HG03159 (cell line): ENCODE measurements around the gene GPR3.
"Not testable (repeated sequence)": the region's sequence is repeated elsewhere in the genome, so short reads cannot be mapped to it uniquely, and the experiment has no call there.

Source experiments
- ATAC-seq: cut with Tn5 transposase; IDR thresholded peaks from one replicate; pipeline ENCODE4 v1.9.1; 2021; ENCODE audit warnings: mild to moderate bottlenecking, moderate library complexity; ENCODE audit not compliant: unreplicated experiment

Gene GPR3

GRCh38 chr1:27377760-27378495 is 14.5 kb upstream of the GPR3 start:
- ATAC-seq, result no peak

GRCh38 chr1:27379564-27380122 is 12.8 kb upstream of the GPR3 start:
- no peak for ATAC-seq

- no peak for ATAC-seq
These were observed 12.2 kb upstream of the GPR3 start for GRCh38 chr1:27380224-27380623.

- ATAC-seq, result no peak
These were observed 11.4 kb upstream of the GPR3 start for GRCh38 chr1:27380766-27381733.

GRCh38 chr1:27381969-27382762 is 10.3 kb upstream of the GPR3 start:
- ATAC-seq, result no peak

- ATAC-seq, result no peak
These were observed 9.3 kb upstream of the GPR3 start, which contains the start of gene CD164L2 for GRCh38 chr1:27383039-27383605. TSS of gene CD164L2 (minus strand) at chr1:27383333. CDS start at chr1:27383239, 94 bp downstream.

GRCh38 chr1:27383661-27384060 is 8.8 kb upstream of the GPR3 start:
- ATAC-seq, result no peak

- not testable (repeated sequence) for ATAC-seq
These were observed 7.6 kb upstream of the GPR3 start for GRCh38 chr1:27384797-27385196.

- no peak for ATAC-seq
These were observed 4.0 kb upstream of the GPR3 start for GRCh38 chr1:27388337-27389005.

GRCh38 chr1:27391511-27392095 is 819 bp upstream of the GPR3 start:
- ATAC-seq, result no peak

GRCh38 chr1:27392778-27393635 is 585 bp downstream of the GPR3 start:
- no peak for ATAC-seq

- ATAC-seq, result no peak
These were observed 1.3 kb downstream of the GPR3 start for GRCh38 chr1:27393641-27394281.

GRCh38 chr1:27394282-27394658 is 1.8 kb downstream of the GPR3 start:
- ATAC-seq, result no peak

- ATAC-seq, result no peak
These were observed 2.5 kb downstream of the GPR3 start for GRCh38 chr1:27394925-27395324.

GRCh38 chr1:27395441-27396195 is 3.2 kb downstream of the GPR3 start:
- no peak for ATAC-seq

GRCh38 chr1:27397110-27397509 is 4.7 kb downstream of the GPR3 start:
- ATAC-seq, result no peak

GRCh38 chr1:27397749-27398148 is 5.3 kb downstream of the GPR3 start:
- no peak for ATAC-seq
